Peyer's patch (tissue), 4 donors: Measurements from ENCODE around the gene TCL1B.

Experiments
- POLR2A ChIP-seq, 2 donors: fragments of 450-650 bp; IDR thresholded peaks; one replicate each; pipeline ENCODE4 v1.5.1; 2017; ENCODE audit warnings: antibody characterized with exemption in 2 of 2, mild to moderate bottlenecking in 2 of 2, moderate library complexity in 2 of 2
- TF ChIP-seq, protein P1 (sequence below), 6 experiments: fragments of 450-650 bp in 4 of 6; fragments of 200-600 bp in 2 of 6; sonication (generic) in 1 of 6; IDR thresholded peaks; one replicate each; pipeline ENCODE4 v1.5.1; 2017 to 2019; ENCODE audit warnings: antibody characterized with exemption in 6 of 6, mild to moderate bottlenecking in 3 of 6, moderate library complexity in 1 of 6

DNA sequence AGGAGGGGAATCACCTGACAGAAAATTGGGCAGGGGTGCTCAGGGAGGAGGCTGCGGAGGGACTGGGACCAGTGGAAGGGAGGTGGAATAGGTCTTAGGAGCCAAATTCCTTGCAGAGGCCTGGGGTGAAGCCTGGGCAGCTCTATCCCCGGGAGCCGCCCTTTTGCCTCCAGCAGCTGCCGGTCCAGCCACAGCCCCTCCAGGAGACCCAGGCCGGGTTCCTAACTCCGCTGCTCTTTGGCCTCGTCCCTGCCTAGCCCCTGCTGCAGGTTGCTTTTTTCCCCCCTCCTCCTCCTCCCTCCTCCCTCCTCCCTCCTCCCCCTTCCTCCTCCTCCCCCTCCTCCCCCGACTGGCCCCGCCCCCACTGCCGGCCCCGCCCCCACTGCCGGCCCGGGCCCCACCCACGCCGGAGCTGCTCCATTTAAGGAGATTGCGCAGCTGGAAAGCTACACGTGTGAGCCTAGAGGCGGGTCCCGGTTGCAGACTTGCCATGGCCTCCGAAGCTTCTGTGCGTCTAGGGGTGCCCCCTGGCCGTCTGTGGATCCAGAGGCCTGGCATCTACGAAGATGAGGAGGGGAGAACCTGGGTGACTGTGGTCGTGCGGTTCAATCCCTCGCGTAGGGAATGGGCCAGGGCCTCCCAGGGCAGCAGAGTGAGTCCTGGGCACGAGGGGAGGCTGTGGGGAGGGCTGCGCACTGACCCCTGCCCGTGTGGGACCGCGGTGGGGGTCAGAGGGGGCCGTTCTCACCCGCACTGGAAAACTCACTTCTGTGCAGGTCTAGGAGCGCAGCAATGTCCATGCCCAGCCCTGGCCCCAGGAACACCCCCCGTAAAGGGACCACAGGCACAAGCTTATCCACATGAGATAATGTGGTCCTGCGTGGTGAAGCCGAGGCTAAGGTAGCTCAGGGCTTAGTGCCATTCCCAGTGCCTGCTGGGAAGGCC, at the start of gene TCL1B:
- TF ChIP-seq, protein P1, sequence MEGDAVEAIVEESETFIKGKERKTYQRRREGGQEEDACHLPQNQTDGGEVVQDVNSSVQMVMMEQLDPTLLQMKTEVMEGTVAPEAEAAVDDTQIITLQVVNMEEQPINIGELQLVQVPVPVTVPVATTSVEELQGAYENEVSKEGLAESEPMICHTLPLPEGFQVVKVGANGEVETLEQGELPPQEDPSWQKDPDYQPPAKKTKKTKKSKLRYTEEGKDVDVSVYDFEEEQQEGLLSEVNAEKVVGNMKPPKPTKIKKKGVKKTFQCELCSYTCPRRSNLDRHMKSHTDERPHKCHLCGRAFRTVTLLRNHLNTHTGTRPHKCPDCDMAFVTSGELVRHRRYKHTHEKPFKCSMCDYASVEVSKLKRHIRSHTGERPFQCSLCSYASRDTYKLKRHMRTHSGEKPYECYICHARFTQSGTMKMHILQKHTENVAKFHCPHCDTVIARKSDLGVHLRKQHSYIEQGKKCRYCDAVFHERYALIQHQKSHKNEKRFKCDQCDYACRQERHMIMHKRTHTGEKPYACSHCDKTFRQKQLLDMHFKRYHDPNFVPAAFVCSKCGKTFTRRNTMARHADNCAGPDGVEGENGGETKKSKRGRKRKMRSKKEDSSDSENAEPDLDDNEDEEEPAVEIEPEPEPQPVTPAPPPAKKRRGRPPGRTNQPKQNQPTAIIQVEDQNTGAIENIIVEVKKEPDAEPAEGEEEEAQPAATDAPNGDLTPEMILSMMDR (IDR thresholded peaks at IDR 0.05), result no peak
- TF ChIP-seq POLR2A (IDR thresholded peaks at IDR 0.05), result no peak
